OCI-LY1 (cell line): ENCODE data around the gene DMD.

ENCODE experiments used
- H2AFZ ChIP-seq: fragments of 200-600 bp; sonication (generic), shearing (Covaris generic); 2 replicates; pipeline ENCODE4 v1.6.0; 2014; ENCODE audit warnings: antibody characterized with exemption, mild to moderate bottlenecking, low read length
- H3F3A ChIP-seq: fragments of 200-600 bp; sonication (generic), shearing (Covaris generic); 2 replicates; pipeline ENCODE4 v1.6.0; 2014; ENCODE audit warnings: mild to moderate bottlenecking, antibody characterized with exemption, low read length, moderate library complexity; ENCODE audit not compliant: insufficient read depth
- H3K27ac ChIP-seq: fragments of 200-600 bp; sonication (generic); 2 replicates; pipeline ENCODE4 v1.5.1; 2014; ENCODE audit warnings: low read length, mixed run types, mild to moderate bottlenecking, low read depth; ENCODE audit not compliant: poor library complexity, severe bottlenecking
- H3K27me3 ChIP-seq: fragments of 200-600 bp; sonication (generic); 2 replicates; pipeline ENCODE4 v1.6.0; 2014; ENCODE audit warnings: antibody characterized with exemption, mild to moderate bottlenecking, low read length, moderate library complexity; ENCODE audit not compliant: insufficient read depth
- H3K36me3 ChIP-seq: fragments of 200-600 bp; sonication (generic); 2 replicates; pipeline ENCODE4 v1.6.1; 2014; ENCODE audit warnings: mild to moderate bottlenecking, antibody characterized with exemption, low read length, moderate library complexity, mixed read lengths; ENCODE audit not compliant: insufficient read depth
- H3K4me1 ChIP-seq: fragments of 200-600 bp; sonication (generic); 2 replicates; pipeline ENCODE4 v1.5.1; 2014; ENCODE audit warnings: mild to moderate bottlenecking, low read length, moderate library complexity; ENCODE audit not compliant: insufficient read depth, severe bottlenecking
- H3K4me2 ChIP-seq: fragments of 200-600 bp; sonication (generic), shearing (Covaris generic); 2 replicates; pipeline ENCODE4 v1.6.1; 2014; ENCODE audit warnings: low read length
- H3K4me3 ChIP-seq: fragments of 200-600 bp; sonication (generic); 2 replicates; pipeline ENCODE4 v1.5.1; 2014; ENCODE audit warnings: low read length, low read depth, mild to moderate bottlenecking, mixed read lengths; ENCODE audit not compliant: poor library complexity, severe bottlenecking
- H3K79me2 ChIP-seq: fragments of 200-600 bp; shearing (Covaris generic); 2 replicates; pipeline ENCODE4 v1.6.1; 2016; ENCODE audit warnings: mixed run types, low read length, mixed read lengths; ENCODE audit not compliant: insufficient read depth
- H3K9ac ChIP-seq: fragments of 200-600 bp; sonication (generic), shearing (Covaris generic); 2 replicates; pipeline ENCODE4 v1.6.1; 2014; ENCODE audit warnings: mild to moderate bottlenecking, low read length, mixed read lengths
- H3K9me2 ChIP-seq: fragments of 200-600 bp; sonication (generic), shearing (Covaris generic); 2 replicates; pipeline ENCODE4 v1.6.1; 2014; ENCODE audit warnings: low read depth, mild to moderate bottlenecking, low read length, mixed read lengths
- H3K9me3 ChIP-seq: fragments of 200-600 bp; shearing (Covaris generic); 2 replicates; pipeline ENCODE4 v1.6.1; 2014; ENCODE audit warnings: low read length, mixed read lengths
- H4K20me1 ChIP-seq: fragments of 200-600 bp; sonication (generic), shearing (Covaris generic); 2 replicates; pipeline ENCODE4 v1.6.0; 2016; ENCODE audit warnings: mild to moderate bottlenecking, low read length; ENCODE audit not compliant: insufficient read depth
- EZH2 ChIP-seq: fragments of 200-600 bp; sonication (generic), shearing (Covaris generic); IDR thresholded peaks from 2 replicates; pipeline ENCODE4 v1.8.0; 2017; ENCODE audit warnings: borderline replicate concordance, mixed run types, mild to moderate bottlenecking, antibody characterized with exemption, low read length, moderate library complexity, mixed read lengths
- TF ChIP-seq, protein P1 (sequence below): fragments of 200-600 bp; sonication (generic), shearing (Covaris generic); IDR thresholded peaks from 2 replicates; pipeline ENCODE4 v1.5.1; 2017; ENCODE audit warnings: mild to moderate bottlenecking, antibody characterized with exemption, low read length, moderate library complexity, mixed read lengths

DMD gene

DNA sequence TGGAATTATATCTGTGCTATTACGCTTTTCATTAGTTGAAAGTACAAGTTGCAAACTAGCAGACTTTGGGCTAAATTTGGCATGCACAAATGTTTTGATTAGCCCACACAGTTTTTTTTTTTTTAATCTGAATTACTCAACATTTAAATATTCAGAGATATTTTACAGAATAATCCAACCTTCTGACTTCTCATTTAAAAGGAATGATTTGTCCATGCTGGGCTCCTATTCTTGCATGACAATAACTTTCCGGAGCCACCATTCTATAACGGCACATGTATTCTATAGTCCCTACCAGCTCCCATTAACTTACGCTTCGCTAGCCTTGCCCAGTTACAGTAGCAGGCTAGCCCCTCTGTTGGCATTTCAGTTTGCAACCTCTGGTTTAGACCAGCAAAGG lies 1920.2 kb downstream of the DMD start:
- H2AFZ ChIP-seq, result no peak overlapping the region
- no peak overlapping the region for H3K9ac ChIP-seq
- H3K4me2 ChIP-seq, result no peak overlapping the region
- no peaks in the 10 kb centered on the region for H3F3A ChIP-seq
- H3K36me3 ChIP-seq, result no peaks in the 10 kb centered on the region
- H3K27ac ChIP-seq, result no peak overlapping the region
- H4K20me1 ChIP-seq, result no peaks in the 10 kb centered on the region
- TF ChIP-seq, protein P1, sequence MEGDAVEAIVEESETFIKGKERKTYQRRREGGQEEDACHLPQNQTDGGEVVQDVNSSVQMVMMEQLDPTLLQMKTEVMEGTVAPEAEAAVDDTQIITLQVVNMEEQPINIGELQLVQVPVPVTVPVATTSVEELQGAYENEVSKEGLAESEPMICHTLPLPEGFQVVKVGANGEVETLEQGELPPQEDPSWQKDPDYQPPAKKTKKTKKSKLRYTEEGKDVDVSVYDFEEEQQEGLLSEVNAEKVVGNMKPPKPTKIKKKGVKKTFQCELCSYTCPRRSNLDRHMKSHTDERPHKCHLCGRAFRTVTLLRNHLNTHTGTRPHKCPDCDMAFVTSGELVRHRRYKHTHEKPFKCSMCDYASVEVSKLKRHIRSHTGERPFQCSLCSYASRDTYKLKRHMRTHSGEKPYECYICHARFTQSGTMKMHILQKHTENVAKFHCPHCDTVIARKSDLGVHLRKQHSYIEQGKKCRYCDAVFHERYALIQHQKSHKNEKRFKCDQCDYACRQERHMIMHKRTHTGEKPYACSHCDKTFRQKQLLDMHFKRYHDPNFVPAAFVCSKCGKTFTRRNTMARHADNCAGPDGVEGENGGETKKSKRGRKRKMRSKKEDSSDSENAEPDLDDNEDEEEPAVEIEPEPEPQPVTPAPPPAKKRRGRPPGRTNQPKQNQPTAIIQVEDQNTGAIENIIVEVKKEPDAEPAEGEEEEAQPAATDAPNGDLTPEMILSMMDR, result no peak
- TF ChIP-seq EZH2, result no peak
- no peaks in the 10 kb centered on the region for H3K4me1 ChIP-seq
- no peaks in the 10 kb centered on the region for H3K9me2 ChIP-seq
- no peak overlapping the region for H3K4me3 ChIP-seq
- no peaks in the 10 kb centered on the region for H3K79me2 ChIP-seq
- no peaks in the 10 kb centered on the region for H3K9me3 ChIP-seq
- no peaks in the 10 kb centered on the region for H3K27me3 ChIP-seq

DNA sequence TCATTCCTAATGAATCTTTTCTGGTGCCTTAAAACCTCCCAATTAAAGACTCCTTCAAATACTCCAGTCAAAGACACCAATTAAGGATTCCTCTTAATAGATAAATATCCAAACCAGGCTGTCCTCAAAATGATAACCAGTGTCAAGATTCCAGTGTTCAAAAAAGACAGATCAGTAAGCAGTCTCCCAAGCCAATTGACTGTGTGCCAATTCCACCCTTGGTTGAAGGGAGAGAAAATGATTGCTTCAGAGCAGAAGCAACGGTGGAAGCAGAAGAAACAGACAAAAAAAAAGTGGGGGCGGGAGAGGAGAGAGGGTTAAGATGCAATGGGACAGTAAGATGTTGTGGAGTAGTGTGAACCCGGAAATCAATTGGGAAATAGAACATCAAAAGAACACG lies 1923.5 kb downstream of the DMD start:
- TF ChIP-seq, protein P1, result no peak
- no peak for TF ChIP-seq EZH2
- H3K9me3 ChIP-seq, result no peaks in the 10 kb centered on the region
- H3K36me3 ChIP-seq, result no peaks in the 10 kb centered on the region
- H3K9ac ChIP-seq, result no peak overlapping the region
- no peaks in the 10 kb centered on the region for H3K4me1 ChIP-seq
- no peaks in the 10 kb centered on the region for H4K20me1 ChIP-seq
- H3K27me3 ChIP-seq, result no peaks in the 10 kb centered on the region
- H3K4me2 ChIP-seq, result no peak overlapping the region
- no peak overlapping the region for H2AFZ ChIP-seq
- no peak overlapping the region for H3K4me3 ChIP-seq
- H3F3A ChIP-seq, result no peaks in the 10 kb centered on the region
- no peak overlapping the region for H3K27ac ChIP-seq
- no peaks in the 10 kb centered on the region for H3K79me2 ChIP-seq
- H3K9me2 ChIP-seq, result no peaks in the 10 kb centered on the region

DNA sequence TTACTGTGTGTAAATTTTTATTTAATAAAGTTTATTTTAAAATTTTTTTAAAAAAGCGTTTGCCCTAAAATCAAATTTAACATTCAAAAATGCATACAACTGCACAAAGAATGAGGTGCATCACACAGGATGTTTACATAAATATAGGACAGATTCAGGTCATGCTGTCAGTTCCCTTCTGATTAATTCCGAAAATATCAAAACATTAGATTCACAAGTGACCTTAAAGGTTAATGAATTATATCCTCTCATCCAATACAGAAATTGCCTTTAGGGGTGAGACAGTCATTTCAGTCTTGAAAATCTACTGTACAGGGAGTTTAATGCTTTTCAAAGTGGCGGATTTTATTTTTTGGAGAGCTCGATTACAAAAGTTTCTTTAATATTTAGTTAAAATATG lies 1930.8 kb downstream of the DMD start:
- TF ChIP-seq, protein P1, result no peak
- TF ChIP-seq EZH2, result no peak
- no peak overlapping the region for H3K27ac ChIP-seq
- no peaks in the 10 kb centered on the region for H3K9me3 ChIP-seq
- H3K4me3 ChIP-seq, result no peak overlapping the region
- H3K27me3 ChIP-seq, result no peaks in the 10 kb centered on the region
- no peaks in the 10 kb centered on the region for H3F3A ChIP-seq
- H2AFZ ChIP-seq, result no peak overlapping the region
- H3K79me2 ChIP-seq, result no peaks in the 10 kb centered on the region
- H3K4me2 ChIP-seq, result no peak overlapping the region
- H3K9me2 ChIP-seq, result no peaks in the 10 kb centered on the region
- H4K20me1 ChIP-seq, result no peaks in the 10 kb centered on the region
- H3K4me1 ChIP-seq, result no peaks in the 10 kb centered on the region
- no peak overlapping the region for H3K9ac ChIP-seq
- no peaks in the 10 kb centered on the region for H3K36me3 ChIP-seq
